GM18498 (cell line): Measurements from ENCODE around the gene SLC35F4.

ENCODE experiments used
- ATAC-seq: cut with Tn5 transposase; IDR thresholded peaks from one replicate; pipeline ENCODE4 v1.9.1; 2021; ENCODE audit warnings: mild to moderate bottlenecking, moderate library complexity; ENCODE audit not compliant: unreplicated experiment

The SLC35F4 gene

GRCh38 chr14:57848786-57849185 is 17.1 kb downstream of the SLC35F4 start:
- ATAC-seq = no peak

- no peak for ATAC-seq
Measured at GRCh38 chr14:57848353-57848752, 17.5 kb downstream of the SLC35F4 start.

- ATAC-seq = no peak
Measured at GRCh38 chr14:57847706-57848105, 18.2 kb downstream of the SLC35F4 start.

GRCh38 chr14:57847096-57847495 is 18.8 kb downstream of the SLC35F4 start:
- ATAC-seq = no peak

GRCh38 chr14:57846596-57846995 is 19.3 kb downstream of the SLC35F4 start:
- no peak for ATAC-seq

GRCh38 chr14:57845802-57846531 is 19.9 kb downstream of the SLC35F4 start:
- no peak for ATAC-seq

- ATAC-seq = no peak
Measured at GRCh38 chr14:57845316-57845715, 20.6 kb downstream of the SLC35F4 start.

GRCh38 chr14:57837267-57837666 is 28.6 kb downstream of the SLC35F4 start:
- ATAC-seq = no peak

- no peak for ATAC-seq
Measured at GRCh38 chr14:57835766-57836165, 30.1 kb downstream of the SLC35F4 start.

- ATAC-seq = no peak
Measured at GRCh38 chr14:57834961-57835360, 30.9 kb downstream of the SLC35F4 start.

- no peak for ATAC-seq
Measured at GRCh38 chr14:57834001-57834598, 31.8 kb downstream of the SLC35F4 start.

GRCh38 chr14:57833323-57833722 is 32.6 kb downstream of the SLC35F4 start:
- ATAC-seq = no peak

GRCh38 chr14:57831981-57832380 is 33.9 kb downstream of the SLC35F4 start:
- ATAC-seq = no peak

- no peak for ATAC-seq
Measured at GRCh38 chr14:57828713-57829112, 37.2 kb downstream of the SLC35F4 start.

- ATAC-seq = no peak
Measured at GRCh38 chr14:57823015-57823660, 42.8 kb downstream of the SLC35F4 start.

GRCh38 chr14:57822081-57822480 is 43.8 kb downstream of the SLC35F4 start:
- ATAC-seq = no peak

- no peak for ATAC-seq
Measured at GRCh38 chr14:57820581-57820980, 45.3 kb downstream of the SLC35F4 start.

GRCh38 chr14:57818511-57818910 is 47.4 kb downstream of the SLC35F4 start:
- ATAC-seq = no peak

GRCh38 chr14:57816568-57817284 is 49.2 kb downstream of the SLC35F4 start:
- peak; percentile 77 for ATAC-seq

- ATAC-seq = no peak
Measured at GRCh38 chr14:57814726-57815125, 51.2 kb downstream of the SLC35F4 start.

GRCh38 chr14:57812741-57813140 is 53.2 kb downstream of the SLC35F4 start:
- no peak for ATAC-seq
